Endometrial microvascular endothelial cells (primary cell): ENCODE results near the gene ABCA3. TPM values are rescaled to one million over a fixed set of nuclear protein-coding genes. Genes with fewer than 3 reads are reported as not detected.

Experiments used
- in situ Hi-C: cut with HindIII; loops from 2 replicates; pipeline ENCODE4 v1.10.0; 2017; ENCODE audit warnings: low sequenced_read_pairs, low pct_unique_long_range_greater_than_20kb; ENCODE audit errors: inconsistent ontology term
- total RNA-seq: library from RNA; depleted of rRNA; stranded (reverse); fragments of >200 nt; gene quantifications from one replicate; pipeline ENCODE4 v1.2.3, GENCODE V29; 2015; ENCODE audit errors: inconsistent ontology term

The ABCA3 gene
- total RNA-seq, 1 donor from 2014 or later, result 43.3 TPM

DNA sequence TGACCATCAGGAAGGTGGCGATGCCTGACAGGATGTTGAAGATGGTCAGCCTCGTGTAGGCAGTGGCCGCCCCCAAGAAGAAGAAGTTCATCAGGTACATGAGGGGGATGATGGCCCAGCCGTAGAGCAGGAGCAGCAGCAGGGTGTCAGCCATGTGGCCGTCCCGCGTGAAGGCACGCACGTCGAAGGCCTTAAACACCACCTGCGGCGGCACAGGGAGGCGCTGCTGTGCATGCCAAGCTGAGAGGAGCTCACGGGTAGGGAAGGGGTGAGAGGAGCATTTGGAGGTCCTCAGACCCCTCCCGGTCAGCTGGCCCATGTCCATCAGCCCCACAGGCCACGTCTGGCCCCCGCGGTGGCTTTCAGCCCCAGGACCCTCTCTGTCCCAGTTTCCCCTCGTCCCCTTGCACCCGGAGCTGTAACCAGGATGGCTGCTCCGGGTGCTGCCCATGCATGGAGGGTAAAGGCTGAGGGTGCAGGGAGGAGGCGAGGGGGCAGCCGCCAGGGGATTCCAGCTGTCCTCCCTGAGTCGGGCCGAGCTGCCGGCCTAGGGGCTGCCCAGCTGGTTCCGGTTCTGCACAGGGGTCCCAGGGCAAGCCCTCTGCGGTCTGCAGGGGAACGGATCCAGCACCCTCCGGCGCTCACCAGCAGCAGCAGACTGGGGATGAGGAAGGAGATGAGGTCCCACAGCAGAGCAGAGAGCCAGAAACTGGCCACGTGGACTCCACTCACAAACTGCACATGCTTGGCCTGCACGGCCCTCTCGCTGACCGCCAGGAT is 55.5 kb downstream of the ABCA3 start:
- in situ Hi-C loops, result no loop called here

DNA sequence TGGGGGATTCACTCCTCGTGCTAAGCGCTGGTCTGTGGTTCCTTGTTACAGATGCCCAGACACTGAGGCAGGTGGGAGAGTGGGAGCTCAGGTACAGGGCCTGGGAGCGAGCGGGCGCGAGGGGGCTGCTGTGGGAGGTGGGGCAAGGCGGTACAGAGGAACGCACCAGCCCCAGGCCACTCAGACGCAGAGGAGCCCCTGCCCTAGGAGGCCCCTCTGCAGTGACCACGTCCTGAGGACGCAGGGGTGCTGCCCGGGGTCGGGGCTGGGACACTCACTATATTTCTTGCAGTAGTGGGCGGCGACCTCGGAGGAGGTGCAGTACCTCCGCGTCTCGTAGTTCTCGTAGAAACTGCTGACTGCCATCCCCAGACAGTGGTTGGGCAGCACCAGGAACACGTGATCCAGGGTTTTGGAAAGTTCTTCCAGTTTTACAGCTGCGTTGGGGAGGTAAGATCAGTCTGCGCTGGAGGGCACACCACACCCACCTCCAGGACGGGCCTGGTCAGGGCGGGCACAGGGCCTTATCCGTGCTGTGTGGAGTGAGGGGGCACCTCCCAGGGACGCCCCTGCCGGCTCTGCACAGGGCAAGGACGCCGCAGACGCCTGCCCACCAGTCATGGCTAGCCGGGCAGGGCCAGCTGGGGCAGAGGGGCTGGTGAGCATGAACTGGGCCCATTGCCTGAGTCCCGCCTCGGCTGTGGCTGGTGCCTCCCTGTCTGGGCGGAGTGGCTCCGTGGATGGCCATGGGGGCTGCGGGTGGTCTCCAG is 56.3 kb downstream of the ABCA3 start:
- in situ Hi-C loops, result no loop called here

DNA sequence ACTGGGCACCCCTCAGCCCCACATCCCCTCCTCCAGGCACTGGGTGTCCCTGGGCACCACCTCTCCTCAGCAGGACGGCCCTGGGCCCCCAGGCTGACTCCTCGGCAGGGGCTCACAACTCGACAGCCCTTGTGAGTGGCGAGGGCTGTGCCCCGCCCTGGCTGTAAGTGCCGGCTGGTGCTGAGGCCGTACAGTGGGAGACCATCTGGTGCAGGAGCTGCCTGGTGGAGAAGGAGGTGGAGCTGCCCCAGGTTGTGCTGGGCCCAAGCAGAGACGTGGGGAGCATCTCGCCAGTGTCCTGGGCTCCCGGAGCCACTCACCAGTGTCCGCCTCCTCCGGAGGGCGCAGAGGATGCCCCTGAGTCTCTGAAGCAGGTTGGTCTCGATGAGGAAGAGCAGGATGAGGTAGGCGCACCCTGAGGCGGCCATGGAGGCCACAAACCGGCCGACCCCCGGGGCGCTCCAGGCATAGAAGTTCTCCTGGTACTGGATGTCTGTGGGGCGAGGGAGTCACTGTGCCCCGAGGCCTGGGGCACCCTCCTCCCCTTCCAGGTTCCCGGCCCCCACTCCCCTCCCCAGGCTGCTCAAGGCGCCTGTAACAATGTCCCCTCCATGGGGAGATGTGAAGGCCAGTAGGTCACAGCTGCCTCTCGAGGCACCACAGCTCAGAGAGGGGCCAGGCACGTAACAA is 57.5 kb downstream of the ABCA3 start:
- in situ Hi-C loops, result no loop called here

DNA sequence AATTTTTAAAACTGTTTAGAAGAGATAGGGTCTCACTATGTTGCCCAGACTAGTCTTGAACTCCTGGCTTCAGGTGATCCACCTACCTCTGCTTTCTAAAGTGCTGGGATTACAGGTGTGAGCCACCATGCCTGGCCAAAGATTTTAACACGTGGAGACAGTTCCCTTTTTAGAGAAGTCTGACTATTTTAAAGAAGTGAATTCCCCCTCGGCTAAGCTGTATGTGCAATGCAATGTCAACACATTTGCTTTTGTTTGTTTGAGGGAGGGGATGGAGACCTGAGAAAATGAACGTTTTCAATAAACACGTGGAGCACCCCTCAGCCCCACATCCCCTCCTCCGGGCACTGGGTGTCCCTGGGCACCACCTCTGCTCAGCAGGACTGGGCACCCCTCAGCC is 58.3 kb downstream of the ABCA3 start:
- in situ Hi-C loops, result no loop called here

DNA sequence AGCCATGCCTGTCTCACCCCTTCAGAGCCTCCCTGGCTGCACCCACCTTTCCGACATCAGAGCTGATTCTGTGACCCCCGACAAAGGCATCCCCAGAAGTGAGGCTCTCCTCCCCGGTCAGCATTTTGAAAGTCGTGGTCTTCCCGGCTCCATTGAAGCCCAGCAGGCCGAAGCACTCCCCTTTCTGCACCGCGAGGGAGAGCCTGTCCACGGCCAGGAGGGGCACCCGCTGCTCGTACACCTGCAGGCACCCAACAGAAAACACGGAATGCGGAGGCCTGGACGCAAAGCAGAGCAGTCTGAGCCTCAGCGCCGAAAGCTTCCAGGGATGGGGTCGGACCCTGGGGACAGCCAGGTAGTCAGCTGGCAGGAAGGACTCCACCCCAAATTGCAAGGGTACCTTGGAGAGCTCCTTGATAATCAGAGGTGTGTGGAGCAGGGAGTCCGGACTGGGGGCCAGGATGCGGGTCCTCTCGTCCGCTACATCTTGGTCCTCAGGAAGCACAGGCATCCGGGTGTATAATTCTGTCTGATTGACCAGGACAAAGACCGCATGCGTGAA is 59.5 kb downstream of the ABCA3 start:
- in situ Hi-C loops, result no loop called here

DNA sequence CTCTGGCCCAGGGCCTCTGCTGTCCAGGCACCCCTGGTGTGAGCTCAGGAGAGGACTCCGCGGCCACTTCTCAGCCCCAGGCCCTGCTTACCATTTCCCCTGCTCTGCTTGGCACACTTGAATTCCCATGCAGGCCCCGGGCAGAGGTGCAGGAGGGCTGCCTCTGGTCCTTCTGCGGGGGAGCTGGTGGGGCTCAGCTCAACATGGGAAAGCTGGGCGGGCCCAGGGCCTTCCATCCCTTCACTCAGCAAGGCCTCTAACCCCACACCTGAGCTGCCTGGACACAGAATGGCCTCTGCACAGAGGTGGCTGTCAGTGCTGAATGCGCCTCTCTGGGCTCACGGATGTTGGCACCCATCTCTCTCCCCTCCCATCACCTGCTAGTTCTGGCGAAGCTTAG is 60.1 kb downstream of the ABCA3 start:
- in situ Hi-C loops, result no loop called here

DNA sequence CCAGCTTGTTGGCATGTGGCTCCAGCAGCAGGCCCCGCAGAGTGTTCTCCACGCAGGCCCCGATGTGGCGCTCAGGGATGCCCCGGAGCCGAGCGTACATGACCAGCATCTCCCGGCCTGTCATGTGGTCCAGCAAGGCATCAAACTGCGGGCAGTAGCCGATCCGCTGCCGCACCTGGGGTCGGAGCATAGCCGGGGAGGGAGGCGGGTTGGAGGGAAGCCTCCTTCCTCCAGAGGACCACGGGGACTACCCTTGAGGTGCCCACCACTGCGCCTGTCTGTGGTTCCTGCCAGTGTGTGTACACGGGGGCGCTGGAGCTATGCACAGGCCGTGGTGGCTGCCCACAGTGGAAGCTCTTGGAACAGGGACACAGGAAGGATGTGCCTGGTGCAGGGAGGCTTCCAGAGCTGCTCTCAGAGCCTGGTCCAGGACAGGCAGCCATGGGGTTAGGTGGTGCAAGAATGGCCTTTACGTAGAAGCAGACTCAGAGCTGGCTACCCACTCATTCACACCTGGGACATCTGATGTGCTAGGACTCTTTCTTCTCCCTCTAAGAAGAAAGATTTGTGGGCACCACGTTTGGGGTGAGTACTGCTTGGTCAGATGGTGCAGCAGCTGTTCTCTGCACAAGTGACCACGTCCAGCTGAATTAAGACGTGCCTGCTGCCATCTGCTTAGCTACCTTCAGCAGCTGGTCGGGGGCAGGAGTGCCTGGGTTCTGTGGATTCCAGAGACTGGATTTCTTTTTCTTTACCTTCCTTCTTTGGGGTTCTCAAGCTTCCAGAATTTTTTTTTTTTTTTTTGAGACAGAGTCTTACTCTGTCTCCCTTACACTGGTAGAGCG is 61.4 kb downstream of the ABCA3 start:
- in situ Hi-C loops, result no loop called here

DNA sequence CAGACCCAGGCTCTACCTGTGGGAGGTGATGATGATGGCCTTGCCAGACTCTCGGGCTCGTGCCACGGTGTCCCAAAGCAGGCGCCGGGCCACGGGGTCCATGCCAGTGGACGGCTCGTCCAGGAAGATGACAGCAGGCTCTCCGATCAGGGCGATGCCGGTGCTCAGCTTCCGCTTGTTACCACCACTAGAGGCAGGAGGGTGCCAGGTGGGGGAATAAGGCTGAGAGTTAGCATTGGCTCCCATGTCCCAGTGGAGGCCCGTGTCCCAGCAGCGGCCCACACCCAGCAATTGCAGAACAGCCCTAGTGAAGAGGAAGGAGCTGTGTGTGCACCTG is 62.3 kb downstream of the ABCA3 start:
- in situ Hi-C loops, result no loop called here

DNA sequence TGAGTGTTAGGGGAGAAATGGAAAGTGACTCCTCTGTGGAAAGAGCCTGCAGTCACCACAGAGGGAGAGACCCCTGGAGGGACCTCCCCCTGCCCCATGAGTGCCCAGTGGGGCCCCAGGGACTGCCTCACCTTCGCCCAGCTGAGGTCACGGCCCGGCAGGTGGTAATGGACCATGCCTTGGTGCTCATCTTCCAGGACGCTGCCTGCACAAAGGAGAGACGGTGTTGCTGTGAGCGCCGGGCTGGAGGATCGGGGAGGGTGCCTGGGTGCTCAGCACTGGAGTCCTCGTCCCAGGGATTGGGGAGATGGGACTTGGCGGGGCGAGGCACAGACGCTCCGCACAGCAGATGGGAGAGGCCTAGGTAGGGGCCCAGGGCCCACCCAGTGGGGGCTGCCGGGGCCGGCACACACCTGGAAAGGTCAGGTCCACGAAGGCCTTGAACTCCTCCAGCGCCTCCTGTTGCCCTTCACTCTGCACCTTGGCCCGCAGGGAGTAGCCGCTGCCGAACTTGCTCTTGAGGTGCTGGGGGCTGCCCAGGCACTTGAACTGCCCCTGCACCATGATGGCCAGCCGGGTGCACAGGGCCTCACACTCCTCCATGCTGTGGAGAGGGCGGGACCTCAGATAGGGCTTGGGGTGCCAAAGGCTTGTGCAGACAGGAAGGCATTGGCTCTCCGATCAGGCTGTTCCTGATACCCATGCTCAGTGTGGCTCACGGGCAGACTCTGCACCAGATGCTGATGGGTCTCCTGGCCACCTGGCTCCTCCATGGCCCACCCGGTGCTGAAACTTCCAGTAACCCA is 62.9 kb downstream of the ABCA3 start:
- in situ Hi-C loops, result no loop called here

DNA sequence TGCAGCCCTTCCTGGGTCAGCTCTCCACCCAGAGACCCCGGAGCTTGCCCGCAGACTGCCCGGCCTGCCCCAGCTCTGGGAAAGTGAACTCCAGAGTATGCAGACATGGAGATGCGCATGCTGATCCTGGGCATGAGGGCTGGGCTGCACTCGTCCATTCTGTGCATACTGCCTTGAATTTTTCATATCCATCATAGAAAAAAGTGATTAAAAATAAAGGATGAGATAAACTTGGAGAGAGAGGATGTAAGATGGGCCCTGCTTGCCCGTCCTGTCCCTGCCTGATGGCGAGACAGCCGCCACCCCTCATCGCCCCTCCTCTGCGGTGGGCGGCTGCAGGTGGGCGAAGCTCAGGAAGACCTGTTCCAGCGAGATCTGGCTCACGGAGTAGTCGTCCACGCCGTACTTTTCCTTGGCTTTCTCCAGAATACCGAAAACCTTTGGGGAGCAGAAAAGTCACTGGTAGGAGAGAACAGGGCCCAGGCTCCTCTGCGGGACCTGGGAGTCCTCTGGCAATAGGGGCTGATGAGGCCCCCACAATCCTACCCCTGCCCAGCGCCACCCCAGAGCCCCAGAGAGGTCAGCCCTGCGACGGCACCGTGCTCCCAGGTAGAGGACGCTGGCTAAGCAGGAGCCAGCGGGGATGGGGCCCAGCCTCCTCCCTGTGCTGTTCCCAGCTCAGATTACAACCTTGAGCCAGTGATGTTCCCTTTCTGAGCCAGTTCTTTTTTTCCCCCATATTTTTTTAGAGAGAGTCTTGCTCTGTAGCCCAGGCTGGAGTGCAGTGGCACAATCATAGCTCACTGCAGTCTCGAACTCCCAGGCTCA is 63.9 kb downstream of the ABCA3 start:
- in situ Hi-C loops, result no loop called here

DNA sequence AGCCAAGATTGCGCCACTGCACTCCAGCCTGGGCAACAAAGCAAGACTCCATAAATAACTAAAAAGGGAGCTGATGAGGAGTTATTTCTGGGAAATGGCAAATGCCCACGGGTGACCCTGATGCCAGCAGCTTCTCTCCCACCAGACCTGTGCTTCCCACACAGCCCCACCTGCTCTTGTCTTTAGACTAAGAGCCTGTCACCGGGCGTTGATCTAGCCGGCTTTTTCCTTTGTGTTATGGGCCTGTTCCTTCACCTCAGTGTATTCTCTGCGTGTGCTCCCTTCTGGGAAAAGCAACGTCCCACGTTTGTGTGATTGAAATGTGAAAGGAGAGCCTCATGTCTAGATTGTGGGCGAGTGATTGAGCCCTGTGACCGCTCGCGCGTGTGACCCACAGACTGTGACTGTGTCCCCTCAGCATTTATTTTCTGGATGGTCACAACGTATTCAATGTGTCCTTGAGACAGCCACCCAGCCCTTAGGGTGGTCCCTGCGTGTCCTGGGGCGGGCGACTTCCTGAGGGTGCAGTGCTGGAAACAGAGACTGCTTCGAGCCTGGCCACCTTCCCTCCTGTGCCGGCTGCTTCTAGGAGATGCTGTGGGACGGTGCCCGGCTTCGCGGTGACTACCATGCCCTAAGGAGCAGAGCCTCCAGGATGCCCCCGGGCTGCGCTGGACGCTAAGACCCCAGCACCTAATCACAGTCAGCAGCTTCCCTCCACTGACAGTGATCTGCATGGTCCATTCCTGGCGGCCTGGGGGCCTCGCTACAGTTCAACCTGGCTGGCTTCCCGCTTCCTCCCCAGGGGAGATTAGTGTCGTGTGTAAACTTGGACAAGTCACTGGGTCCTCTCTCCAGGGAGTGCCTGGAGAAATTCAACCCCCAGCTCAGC is 64.8 kb downstream of the ABCA3 start:
- in situ Hi-C loops, result no loop called here

DNA sequence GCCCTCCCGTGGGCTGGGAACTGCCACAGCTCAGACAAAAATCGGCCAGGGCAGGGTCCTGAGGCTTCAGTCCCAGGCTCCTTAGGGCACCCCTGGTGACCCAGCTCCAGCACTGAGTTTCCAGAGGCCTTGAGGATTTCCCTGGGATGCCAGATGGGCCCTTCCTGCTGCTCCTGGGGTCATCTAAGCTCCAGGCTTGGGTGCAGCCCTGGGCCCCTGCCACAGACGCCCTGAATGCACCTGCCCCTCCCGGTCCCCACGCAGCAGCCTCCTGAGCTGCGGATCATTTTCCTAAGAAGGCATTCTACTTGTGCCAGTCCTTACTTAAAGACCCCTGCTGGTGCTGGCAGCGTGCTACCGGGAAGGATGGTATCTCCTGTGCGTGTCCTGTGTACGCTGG is 66.6 kb downstream of the ABCA3 start:
- in situ Hi-C loops, result no loop called here

DNA sequence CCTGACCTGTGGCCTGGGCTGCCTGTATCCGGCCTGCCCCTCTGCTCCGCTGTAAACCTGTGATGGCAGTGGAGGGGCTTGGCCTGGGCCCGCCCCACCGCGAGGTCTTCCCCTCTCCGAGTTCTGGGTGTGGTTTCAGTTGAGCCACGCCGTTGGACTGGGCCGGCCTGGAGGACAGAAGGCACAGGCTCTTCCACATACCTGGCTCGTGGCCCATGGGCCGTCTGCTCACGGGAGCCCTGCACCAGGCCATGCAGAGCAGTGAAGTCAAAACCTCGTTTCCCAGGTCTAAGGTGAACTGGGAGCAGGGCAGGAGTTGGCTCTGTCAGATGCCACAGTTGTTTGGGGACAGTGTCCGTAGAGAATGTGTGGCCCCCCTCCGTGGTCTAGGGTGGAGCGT is 67.0 kb downstream of the ABCA3 start:
- in situ Hi-C loops, result no loop called here

DNA sequence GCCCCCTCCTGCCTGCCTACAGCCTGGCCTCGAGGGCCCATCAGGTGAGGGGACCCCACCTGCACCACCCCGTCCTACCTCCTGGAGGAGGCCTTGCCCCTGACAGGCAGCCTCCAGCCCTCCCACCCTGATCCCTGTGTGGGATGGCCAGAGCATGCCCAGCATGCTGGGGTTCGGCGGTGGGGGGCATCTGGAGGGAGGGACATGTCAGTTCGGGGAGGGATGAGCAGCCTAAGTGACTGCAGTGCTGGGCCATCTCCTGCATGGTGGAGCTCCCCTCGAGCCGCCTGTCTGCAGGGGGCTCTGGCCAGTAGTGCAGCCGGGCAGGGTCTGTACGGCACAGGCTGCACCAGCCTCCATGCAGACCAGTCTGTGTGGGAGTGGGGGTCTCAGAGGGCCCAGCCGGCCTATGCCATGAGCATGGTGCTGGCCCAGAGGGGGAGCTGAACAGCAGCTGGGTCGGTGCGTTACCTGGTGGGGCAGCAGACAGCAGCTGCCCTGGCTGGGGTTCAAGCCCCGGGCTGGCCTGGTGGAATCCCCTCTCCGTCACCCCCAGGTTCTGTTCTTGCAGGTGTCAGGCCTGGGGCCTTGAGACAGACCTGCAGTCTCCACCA is 68.6 kb downstream of the ABCA3 start:
- in situ Hi-C loops, result no loop called here

DNA sequence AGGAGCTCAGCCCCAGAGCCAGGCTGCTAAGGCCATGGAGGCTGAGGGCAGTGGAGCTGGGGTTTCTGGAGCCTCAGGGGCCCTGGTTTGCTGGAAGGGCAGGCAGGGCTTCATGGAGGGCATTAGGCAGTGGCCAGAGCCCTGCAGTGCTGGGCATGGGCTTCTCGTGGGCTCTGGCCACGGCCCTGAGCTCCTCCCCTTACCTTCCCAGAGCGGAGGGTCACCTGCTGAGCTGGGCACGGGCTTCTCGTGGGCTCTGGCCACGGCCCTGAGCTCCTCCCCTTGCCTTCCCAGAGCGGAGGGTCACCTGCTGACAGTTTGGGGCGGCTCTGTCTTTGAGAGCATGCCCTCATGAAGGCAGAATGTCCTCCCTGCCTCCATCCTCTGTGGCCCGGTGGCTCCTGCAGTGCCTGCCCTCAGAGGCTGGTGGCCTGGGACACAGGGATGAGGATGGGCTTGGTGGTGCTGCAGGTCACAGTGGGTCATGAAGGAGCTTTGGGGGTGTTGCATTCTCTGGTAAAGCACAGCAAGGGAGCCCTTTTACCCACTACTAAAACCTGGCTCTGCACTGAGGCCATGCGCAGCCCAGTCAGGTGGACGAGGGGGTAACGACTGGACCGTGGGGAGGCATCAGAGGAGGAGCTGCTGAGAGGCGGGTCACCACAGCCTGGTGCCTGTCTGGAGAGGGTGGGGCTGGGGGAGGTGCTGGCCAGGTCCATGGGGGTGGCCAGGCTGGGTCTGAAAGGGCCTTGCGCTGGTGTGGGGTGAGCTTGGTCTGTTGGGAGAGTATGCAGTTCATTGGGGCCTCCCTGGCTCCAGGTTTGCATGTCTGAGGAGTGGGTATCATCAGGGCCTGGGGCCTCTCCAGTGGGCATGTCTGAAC is 69.7 kb downstream of the ABCA3 start:
- in situ Hi-C loops, result no loop called here
